ENCODE data around the gene EPN2.
A peak's percentile ranks its signal among the peaks of the same experiment; 100 is the strongest.

EPN2 gene

DNA sequence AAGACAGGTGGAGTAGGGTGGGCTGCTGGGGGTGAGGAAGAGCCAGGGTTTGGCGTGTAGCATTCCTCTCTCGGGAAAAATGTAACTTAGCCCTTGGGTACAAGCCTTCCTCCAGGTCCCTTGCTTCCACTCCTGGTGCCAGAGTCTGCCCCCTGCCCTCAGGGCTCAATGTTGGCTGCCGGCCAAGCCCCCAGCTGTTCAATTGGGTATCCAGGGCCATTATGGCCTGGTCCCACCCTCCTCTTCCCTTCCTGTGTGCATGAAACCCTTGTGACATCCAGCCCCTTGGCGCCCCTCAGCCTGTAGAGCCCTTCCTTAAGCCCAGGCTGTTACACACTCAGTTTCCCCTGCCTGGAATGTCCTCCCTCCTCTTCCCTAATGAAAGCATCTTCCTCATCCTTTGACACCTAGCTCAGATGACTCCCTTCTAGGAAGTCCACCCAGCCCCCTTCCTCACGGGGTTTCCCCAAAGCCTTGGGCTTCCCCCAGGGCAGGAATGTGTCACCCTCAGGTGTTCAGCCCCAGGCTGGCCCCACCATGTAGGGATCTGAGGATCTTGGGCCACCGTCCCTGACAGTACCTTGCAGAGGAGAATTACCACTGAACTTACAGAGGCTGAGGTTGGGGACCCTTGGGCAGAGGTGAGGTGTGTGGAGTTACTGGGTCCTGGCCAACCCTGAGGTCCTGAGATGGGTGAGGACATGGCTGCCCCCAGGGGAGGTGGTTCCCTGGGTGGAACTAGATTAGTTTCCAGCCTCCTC, 95.4 kb downstream of the EPN2 start:
- no peak for DNase-seq

DNA sequence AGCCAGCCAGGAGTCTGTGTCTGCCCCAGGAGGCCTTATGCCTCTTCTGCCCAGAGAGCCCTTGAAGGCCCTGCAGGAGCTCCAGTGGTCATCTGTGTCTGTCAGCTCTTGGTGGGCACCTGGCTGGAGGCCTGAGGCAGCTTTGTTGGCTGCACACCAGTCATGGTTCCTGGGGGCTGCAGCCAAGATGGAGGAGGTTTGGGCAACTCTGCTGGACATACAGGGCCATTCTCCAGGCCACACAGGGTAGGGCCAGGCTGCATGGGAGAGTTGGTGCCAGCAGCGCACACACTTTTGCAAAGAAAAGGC, 95.9 kb downstream of the EPN2 start:
- DNase-seq = no peak

DNA sequence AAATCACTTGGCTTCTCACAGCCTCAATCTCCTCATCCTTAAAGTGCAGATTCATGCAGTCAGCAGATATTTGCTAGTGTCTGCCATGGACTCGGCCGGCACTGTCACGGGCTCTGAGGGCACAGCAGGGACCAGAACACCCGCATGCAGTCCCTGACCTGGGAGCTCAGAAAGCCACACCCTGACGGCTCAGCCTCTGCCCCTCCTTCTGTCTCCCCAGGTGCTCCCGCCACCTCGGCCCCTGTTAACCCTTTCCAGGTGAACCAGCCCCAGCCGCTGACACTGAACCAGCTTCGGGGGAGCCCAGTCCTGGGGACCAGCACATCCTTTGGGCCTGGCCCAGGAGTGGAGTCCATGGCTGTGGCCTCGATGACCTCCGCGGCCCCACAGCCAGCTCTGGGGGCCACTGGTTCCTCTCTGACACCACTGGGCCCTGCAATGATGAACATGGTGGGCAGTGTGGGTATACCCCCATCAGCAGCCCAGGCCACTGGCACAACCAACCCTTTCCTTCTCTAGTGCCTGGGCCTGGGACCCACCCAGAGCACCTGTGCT, 96.6 kb downstream of the EPN2 start:
- DNase-seq = no peak

DNA sequence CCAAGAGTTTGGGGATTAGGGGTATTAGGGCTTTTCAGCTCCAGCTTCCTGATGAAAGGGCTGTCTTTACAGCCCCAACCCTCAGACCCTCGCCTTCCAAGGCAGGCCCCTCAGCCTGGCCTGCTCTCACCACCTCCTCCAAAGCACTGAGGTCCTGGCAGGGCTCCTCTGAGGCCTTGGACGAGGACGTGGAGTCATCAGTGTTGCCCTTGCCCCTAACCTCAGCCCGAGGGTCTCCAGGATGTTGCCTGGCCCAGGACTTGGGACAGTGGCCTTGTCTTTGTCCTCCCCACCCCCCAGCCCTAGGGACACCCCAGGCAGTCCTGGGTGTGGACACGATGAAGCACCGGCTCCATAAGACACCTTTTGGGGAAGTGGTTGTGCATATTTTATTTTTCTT, 97.2 kb downstream of the EPN2 start:
- DNase-seq = no peak

DNA sequence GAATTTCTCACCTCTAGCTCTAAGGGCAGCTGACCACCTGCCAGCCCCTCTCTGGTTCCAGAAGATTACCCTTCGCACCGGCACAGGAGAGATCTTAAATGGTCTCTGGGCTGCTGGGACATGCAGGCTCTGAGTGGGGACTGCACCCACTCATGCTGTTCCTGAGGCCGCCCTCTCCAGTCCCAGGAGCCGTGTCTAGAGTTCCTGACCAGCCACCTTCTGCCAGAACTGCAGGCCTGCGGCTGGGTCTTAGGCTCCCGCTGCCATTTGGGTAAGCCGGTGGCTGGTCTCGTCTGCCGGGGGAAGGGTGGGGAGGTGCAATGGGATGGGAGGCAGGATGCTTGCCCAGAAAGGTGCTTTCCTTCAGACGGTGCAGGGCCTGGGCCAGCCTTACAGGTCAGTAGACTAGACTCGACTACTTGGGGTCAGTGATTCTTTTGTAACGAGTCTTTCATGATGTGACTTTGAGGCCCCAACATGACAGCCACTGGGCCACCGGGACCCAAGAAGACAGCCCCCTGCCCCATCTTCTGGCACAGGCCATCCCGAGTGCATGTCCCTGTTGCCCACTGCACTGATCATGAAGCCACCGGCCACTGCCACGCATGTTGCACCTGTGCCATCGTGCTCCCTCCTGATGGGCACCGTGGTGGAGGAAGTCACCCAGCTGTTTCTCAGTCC, 98.9 kb downstream of the EPN2 start:
- DNase-seq = no peak

DNA sequence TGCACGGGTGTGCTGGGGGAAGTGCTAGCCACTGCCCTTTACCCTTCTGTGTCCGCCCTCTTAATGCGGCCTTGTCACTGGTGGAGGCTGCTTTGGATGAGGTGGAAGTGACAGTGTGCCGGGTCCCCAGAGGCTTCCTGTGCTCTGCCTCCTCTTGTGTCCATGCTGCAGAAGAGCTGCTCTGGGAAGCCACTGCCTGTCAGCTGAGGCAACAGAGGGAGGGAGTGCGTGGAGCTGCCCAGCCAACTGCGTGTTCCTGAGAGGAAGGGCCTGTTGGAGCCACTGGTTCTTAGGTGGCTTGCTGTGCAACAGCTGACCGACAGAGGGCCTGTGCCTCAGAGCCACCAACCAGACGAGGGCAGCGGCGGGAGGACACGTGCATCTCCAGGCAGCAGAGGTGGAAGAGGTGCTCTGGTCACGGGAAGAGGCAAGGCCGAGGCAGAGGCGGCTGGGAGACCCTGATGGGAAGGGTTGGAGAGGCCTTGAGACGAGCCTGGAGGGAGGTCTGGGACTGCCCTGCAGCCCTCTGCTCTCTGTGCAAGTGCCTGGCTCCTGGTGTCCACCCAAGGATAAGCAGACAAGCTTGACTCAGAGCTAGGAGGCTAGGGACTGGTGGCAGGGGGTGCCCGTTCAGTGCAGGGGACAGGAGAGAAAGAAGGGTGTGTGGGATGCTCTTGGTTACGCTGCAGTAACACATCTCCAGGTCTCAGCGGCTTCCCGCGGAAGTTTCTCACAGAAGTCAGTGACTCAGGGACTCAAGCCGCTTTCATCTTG, 100.0 kb downstream of the EPN2 start:
- DNase-seq = no peak

- DNase-seq = no peak
Observed at GRCh38 chr17:19337712-19338023, 100.5 kb downstream of the EPN2 start.

DNA sequence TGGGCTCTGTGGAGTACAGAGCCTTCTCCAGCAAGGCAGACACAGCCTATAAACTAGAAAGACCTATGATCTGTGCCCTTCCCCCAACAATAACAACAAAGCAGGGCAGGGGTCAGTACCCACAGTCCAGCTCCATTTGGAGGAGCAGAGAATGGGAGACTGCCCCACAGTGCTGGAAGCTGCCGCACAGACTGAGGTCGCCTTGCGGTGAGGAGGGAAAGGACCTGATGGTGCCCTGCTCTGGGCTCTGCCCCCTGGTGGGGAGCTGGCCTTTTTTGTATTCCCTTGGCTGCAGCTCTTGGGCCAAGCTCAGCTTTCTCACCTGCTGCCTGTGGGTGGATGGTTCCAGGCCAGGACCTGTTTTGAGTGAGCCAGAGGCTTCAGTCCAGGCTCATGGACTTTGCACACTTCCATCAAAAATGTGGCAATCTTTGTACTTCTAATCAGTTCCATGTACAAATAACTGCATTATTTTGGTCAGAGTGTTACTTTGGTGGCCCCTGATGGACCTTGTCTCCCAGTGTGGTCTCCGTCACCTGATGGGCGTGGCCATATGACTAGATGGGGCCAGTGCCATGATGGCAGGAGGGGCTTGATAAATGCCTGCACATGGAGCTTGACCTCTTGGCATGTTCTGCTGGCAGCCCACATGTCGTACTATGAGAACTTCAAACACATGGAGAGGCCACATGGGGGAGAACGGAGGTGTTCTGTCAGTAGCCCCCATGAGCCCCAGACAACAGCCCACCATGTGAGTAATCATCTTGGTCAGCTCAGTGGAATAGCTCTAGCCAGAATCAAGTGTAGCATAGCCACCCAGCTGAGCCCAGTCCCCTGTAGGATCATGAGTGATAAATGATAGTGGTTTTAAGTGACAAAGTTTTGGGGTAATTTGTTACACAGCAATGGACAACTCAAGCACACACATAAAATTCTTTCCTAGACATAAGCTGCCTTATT, 101.1 kb downstream of the EPN2 start:
- peak; percentile 2 to 28 for DNase-seq

GRCh38 chr17:19339341-19339815, 102.2 kb downstream of the EPN2 start:
- no peak for DNase-seq

DNA sequence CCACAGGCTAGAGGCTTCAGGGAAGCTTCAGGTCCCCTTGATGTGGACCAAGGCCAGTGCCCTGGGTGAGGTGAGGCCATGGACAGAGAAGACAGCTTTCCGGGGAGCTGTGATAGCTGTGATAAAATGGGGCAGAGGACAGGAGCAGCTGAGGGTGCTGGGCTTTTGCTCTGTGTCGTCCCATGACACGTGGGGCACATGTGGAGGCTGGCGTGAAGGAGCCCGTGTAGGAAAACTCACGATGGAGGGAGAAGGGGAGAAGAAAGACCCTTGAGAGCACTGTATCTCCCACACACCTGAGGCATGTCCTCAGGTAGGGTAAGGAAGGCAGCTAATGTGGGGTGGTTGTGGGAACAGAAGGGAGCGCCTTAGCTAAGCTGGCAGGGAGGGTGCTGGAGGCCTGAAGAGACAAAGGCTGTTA, 104.1 kb downstream of the EPN2 start:
- DNase-seq = no peak

DNA sequence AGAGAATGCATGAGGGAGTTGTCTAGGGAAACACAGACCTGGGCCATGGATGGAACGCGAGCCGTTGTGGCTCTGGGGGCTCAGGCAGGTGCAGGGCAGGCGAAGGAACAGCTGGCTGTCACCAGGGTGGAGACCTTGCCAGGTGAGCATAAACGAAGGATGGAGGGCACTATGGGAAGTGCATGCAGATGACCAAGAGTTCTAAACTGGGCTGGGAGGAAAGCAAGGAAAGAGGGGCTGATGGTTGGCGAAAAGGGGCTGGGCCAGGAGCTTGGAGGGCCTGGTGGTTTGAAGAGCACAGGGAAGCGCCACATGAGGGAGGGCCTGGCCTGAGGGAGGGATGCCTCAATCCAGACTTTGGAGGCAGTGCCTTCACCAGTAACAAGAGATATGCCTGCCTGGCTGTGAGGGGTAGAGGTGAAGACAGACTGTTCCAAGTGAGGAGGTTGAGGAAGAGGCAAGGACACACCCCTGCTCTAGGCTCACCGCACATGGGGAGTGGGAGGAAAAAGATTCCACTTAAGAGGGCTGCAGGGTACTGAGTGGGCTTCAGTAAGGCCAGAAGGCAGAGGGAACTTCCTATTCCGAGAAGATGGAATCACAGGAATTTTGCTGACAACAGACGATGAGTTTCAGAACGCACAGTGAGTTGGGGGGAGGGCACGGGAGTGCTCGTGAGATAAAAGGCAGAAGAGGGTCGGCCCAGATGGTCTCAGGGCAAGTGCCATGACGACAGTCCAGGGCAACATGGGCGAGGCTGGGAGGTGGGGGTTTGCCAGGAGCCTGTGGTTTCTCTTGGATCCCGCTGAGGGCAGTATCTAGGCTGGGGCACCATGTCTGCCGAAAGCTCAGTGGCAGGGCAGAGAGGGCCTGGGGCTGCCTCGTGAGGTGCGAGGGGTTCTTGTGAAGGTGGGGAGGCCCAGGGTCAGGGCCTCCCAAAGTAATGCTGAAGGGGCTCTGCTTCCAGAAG, 104.8 kb downstream of the EPN2 start:
- no peak for DNase-seq

DNA sequence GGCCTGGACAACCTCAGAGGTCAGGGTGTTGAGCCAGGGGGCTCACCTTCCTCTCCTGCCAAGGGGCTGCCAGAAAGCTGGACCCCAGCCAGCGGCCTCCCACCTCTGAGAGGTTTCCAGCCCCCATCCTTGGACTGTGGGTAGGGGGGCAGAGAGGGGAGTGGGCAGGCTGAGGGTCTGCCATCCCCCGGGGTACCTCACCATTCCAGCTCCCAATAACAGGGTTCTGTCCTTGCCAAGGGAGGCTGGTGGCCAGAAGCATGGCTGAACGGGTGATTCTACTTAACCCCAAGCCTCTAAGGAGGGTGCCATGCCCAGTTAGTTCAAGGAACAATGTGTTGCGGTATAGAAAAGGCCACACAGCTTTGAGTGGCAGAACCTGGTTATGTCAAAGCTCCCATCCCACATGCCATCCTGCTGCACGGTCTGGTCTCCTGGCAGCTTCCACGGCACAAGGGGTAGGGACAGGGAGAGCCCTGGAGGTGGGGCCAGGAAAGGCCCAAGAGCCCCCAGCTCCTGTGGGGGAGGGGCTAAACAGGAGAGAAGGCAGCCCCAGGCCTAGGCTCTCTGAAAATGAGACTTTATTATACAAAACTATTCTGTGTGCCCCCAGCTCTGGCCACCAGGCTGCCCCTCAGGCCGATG, 105.6 kb downstream of the EPN2 start:
- DNase-seq = no peak

GRCh38 chr17:19343256-19343630, 106.1 kb downstream of the EPN2 start:
- DNase-seq = no peak

GRCh38 chr17:19343671-19344151, 106.5 kb downstream of the EPN2 start:
- no peak for DNase-seq

GRCh38 chr17:19344311-19345066, 107.3 kb downstream of the EPN2 start:
- no peak for DNase-seq

DNA sequence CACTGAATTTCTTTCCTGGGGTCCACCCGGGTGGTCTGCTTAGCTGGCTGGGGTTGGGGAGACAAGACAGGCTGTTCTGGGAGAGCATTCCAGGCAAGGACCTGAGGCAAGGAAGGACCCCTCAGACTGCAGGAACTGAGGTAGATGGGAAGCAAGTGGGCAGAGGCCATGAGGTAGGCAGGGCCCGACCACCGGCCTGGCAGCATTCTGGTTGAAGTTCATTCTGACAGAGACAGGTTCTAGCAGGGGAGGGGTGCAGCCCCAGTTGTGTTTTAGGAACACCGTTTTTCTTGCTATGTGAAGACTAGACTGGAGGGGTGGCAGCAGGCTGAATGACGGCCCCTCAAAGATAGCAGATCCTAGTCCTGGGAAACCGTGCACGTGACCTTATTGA, 107.9 kb downstream of the EPN2 start:
- no peak for DNase-seq

DNA sequence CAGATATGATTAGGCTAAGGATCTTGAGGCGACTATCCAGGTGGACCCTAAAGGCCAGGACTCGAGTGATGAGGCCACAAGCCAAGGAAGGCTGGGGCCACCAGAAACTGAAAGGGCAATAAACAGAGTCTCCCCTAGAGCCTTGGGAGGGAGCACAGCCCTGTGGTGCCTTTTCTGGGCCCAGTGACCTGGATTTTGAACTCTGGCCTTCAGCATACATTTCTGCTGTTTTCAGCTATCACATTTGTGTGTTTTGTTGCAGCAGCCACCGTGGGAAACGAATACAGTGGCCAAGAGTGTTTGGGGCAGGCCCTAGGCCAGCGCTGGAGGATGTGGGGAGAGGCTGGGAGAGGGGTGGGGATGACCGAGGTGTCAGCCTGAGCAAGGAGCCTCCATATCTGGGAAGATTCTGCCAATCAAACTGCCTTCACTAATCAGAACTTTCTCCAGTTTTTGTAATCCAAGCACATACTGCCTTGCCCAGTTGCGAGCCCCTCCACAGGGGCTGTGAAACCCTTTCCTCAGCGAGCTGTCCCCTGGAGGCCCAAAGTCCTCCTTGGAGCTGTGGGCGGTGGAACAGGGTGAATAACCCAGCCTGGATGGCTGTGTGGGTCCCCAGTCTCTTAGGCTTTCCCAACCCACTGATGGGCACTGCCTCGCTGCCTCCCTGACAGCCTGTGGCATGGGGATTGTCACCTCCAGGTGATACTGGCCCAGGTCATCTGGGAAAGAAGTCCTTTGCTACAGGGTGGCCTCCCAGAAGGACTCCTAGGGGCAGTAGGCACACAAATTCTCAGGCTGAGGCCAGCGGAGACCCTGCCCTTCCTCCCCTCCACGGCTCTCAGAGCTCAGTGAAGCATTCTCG, 108.6 kb downstream of the EPN2 start:
- DNase-seq = no peak

- DNase-seq = no peak
Observed at GRCh38 chr17:19346351-19347255, 109.4 kb downstream of the EPN2 start.

Data from Kasumi-1 (cell line).